H9 (cell line): Measurements from ENCODE around the gene GAN. TPM values are rescaled to one million over a fixed set of nuclear protein-coding genes. Genes with fewer than 3 reads are reported as not detected.

Experiments
- DNase-seq: peaks from one replicate; pipeline ENCODE4 v3.0.0-alpha.2; 2017
- H2AFZ ChIP-seq: one replicate; pipeline ENCODE4 v1.6.1; 2013; ENCODE audit warnings: mild to moderate bottlenecking, low read length, control low read depth, moderate library complexity
- H2AK5ac ChIP-seq: 2 replicates; pipeline ENCODE4 v1.6.1; 2013; ENCODE audit warnings: low read length, control low read depth, mixed read lengths; ENCODE audit not compliant: insufficient read length
- H2BK120ac ChIP-seq: one replicate; pipeline ENCODE4 v1.6.1; 2013; ENCODE audit warnings: low read depth, mild to moderate bottlenecking, low read length, control low read depth, inconsistent platforms; ENCODE audit not compliant: poor library complexity, severe bottlenecking
- H2BK12ac ChIP-seq: 2 replicates; pipeline ENCODE4 v1.6.1; 2013; ENCODE audit warnings: low read length, control low read depth, mixed read lengths, low read depth; ENCODE audit not compliant: insufficient read length
- H2BK15ac ChIP-seq: 2 replicates; pipeline ENCODE4 v1.6.1; 2013; ENCODE audit warnings: low read depth, low read length, control low read depth
- H2BK20ac ChIP-seq: one replicate; pipeline ENCODE4 v1.6.1; 2013; ENCODE audit warnings: low read depth, mild to moderate bottlenecking, low read length, control low read depth, inconsistent platforms; ENCODE audit not compliant: poor library complexity, severe bottlenecking
- H2BK5ac ChIP-seq: 2 replicates; pipeline ENCODE4 v1.6.1; 2013; ENCODE audit warnings: low read length, control low read depth, mixed read lengths; ENCODE audit not compliant: insufficient read length
- H3K14ac ChIP-seq: 2 replicates; pipeline ENCODE4 v1.6.1; 2013; ENCODE audit warnings: low read length, control low read depth; ENCODE audit not compliant: insufficient read depth
- H3K18ac ChIP-seq: 2 replicates; pipeline ENCODE4 v1.6.1; 2013; ENCODE audit warnings: low read depth, mild to moderate bottlenecking, mixed read lengths, low read length, control low read depth; ENCODE audit not compliant: insufficient read length
- H3K23ac ChIP-seq: 2 replicates; pipeline ENCODE4 v1.6.1; 2013; ENCODE audit warnings: low read length, control low read depth, mixed read lengths, low read depth; ENCODE audit not compliant: insufficient read length
- H3K23me2 ChIP-seq: 2 replicates; pipeline ENCODE4 v1.6.1; 2013; ENCODE audit warnings: low read depth, mild to moderate bottlenecking, mixed read lengths, low read length, control low read depth; ENCODE audit not compliant: insufficient read length, poor library complexity, severe bottlenecking
- H3K27ac ChIP-seq: 2 replicates; pipeline ENCODE4 v1.5.1; 2013; ENCODE audit warnings: low read length, control low read depth, mixed read lengths, low read depth; ENCODE audit not compliant: insufficient read length
- H3K27me3 ChIP-seq: 2 replicates; pipeline ENCODE4 v1.6.1; 2013; ENCODE audit warnings: low read length, control low read depth, inconsistent platforms; ENCODE audit not compliant: insufficient read depth
- H3K4ac ChIP-seq: 2 replicates; pipeline ENCODE4 v1.6.1; 2013; ENCODE audit warnings: low read depth, mild to moderate bottlenecking, control low read depth, inconsistent platforms, low read length, moderate library complexity
- H3K4me1 ChIP-seq: 2 replicates; pipeline ENCODE4 v1.6.1; 2013; ENCODE audit warnings: low read length, control low read depth, inconsistent platforms; ENCODE audit not compliant: insufficient read depth
- H3K4me2 ChIP-seq: 2 replicates; pipeline ENCODE4 v1.6.1; 2013; ENCODE audit warnings: low read length, control low read depth, mixed read lengths; ENCODE audit not compliant: insufficient read length, insufficient read depth
- H3K56ac ChIP-seq: 2 replicates; pipeline ENCODE4 v1.6.1; 2013; ENCODE audit warnings: low read depth, mild to moderate bottlenecking, mixed read lengths, low read length, control low read depth; ENCODE audit not compliant: insufficient read length
- H3K79me1 ChIP-seq: 2 replicates; pipeline ENCODE4 v1.6.1; 2013; ENCODE audit warnings: low read depth, mild to moderate bottlenecking, moderate library complexity, low read length, control low read depth, inconsistent platforms; ENCODE audit not compliant: insufficient read depth, poor library complexity, severe bottlenecking
- H3K79me2 ChIP-seq: 2 replicates; pipeline ENCODE4 v1.6.1; 2013; ENCODE audit warnings: low read length, control low read depth, inconsistent platforms; ENCODE audit not compliant: insufficient read depth
- H3K9ac ChIP-seq: 2 replicates; pipeline ENCODE4 v1.6.1; 2013; ENCODE audit warnings: low read length, control low read depth, mixed read lengths; ENCODE audit not compliant: insufficient read length; ENCODE audit errors: extremely low read depth
- H3K9me3 ChIP-seq: one replicate; pipeline ENCODE4 v1.6.1; 2013; ENCODE audit warnings: low read depth, low read length, inconsistent platforms; ENCODE audit not compliant: control insufficient read depth
- H3T11ph ChIP-seq: one replicate; pipeline ENCODE4 v1.6.1; 2013; ENCODE audit warnings: mild to moderate bottlenecking, low read length, control low read depth, inconsistent platforms
- H4K20me1 ChIP-seq: one replicate; pipeline ENCODE4 v1.6.1; 2013; ENCODE audit not compliant: control insufficient read depth, insufficient read length, insufficient read depth
- H4K5ac ChIP-seq: 2 replicates; pipeline ENCODE4 v1.6.1; 2013; ENCODE audit warnings: low read depth, mild to moderate bottlenecking, mixed read lengths, low read length, control low read depth; ENCODE audit not compliant: insufficient read length
- H4K8ac ChIP-seq: replicated peaks from 2 replicates; pipeline ENCODE4 v1.6.1; 2013; ENCODE audit warnings: low read length, control low read depth, mixed read lengths, low read depth; ENCODE audit not compliant: insufficient read length
- H4K91ac ChIP-seq: 2 replicates; pipeline ENCODE4 v1.6.1; 2013; ENCODE audit warnings: low read depth, mild to moderate bottlenecking, moderate library complexity, mixed read lengths, low read length, control low read depth; ENCODE audit not compliant: insufficient read length
- H3K27ac Mint-ChIP-seq, 3 experiments: 2 replicates in 2 of 3; 3 replicates in 1 of 3; pipeline ENCODE4 v1.8.0; 2020 to 2021; ENCODE audit warnings: mixed read lengths in 3 of 3, mild to moderate bottlenecking in 1 of 3, moderate library complexity in 1 of 3
- H3K27me3 Mint-ChIP-seq: 2 replicates; pipeline ENCODE4 v1.8.0; 2021; ENCODE audit warnings: low read depth, mild to moderate bottlenecking, moderate library complexity, mixed read lengths
- H3K36me3 Mint-ChIP-seq, 3 experiments: 2 replicates in 2 of 3; 3 replicates in 1 of 3; pipeline ENCODE4 v1.8.0; 2020 to 2021; ENCODE audit warnings: low read depth in 3 of 3, mixed read lengths in 3 of 3; ENCODE audit not compliant: insufficient read depth in 1 of 3
- H3K4me1 Mint-ChIP-seq, 2 experiments: 2 replicates each; pipeline ENCODE4 v1.8.0; 2020; ENCODE audit warnings: mixed read lengths in 2 of 2
- H3K4me3 Mint-ChIP-seq, 2 experiments: 2 replicates in 1 of 2; 3 replicates in 1 of 2; pipeline ENCODE4 v1.8.0; 2020 to 2021; ENCODE audit warnings: mild to moderate bottlenecking in 2 of 2, mixed read lengths in 2 of 2, moderate library complexity in 1 of 2
- H3K9me3 Mint-ChIP-seq, 2 experiments: 2 replicates in 1 of 2; 3 replicates in 1 of 2; pipeline ENCODE4 v1.8.0; 2020; ENCODE audit warnings: mild to moderate bottlenecking in 2 of 2, mixed read lengths in 2 of 2, moderate library complexity in 1 of 2
- CTCF ChIP-seq: fragments of 200-600 bp; sonication (generic); conservative IDR thresholded peaks from 3 replicates; pipeline ENCODE4 v1.8.0; 2021; ENCODE audit warnings: antibody characterized with exemption, mild to moderate bottlenecking
- WGBS: extraction: QIAGEN DNeasy Blood & Tissue Kit; methylation state at CpG from one replicate; pipeline ENCODE4 v1.1.7; 2013; ENCODE audit warnings: missing lambda C conversion rate, low lambda C conversion rate, mixed read lengths; ENCODE audit not compliant: insufficient read length; ENCODE audit errors: extremely low coverage; 5-methylcytosine and 5-hydroxymethylcytosine counted together
- total RNA-seq: library from RNA; stranded (reverse); gene quantifications from 2 replicates; pipeline ENCODE4 v1.2.1, GENCODE V29; 2021

The GAN gene
- total RNA-seq, 1 experiment from 2014 or later: 20.9 TPM

- no peak for TF ChIP-seq CTCF
- H2BK12ac ChIP-seq: no peak overlapping the region
- no peaks in the 10 kb centered on the region for H4K20me1 ChIP-seq
- no peak overlapping the region for H2BK120ac ChIP-seq
- H3K4ac ChIP-seq: no peak overlapping the region
- no peak overlapping the region for H3K23ac ChIP-seq
- Mint-ChIP-seq H3K9me3 (no peaks in the 10 kb centered on the region), H3K36me3 (peaks cover 4 to 31% (median 23%) of the 10 kb centered on the region in 3 experiments; a peak in 6 of 7 replicates), H3K4me1 (peaks cover 16 to 31% of the 10 kb centered on the region in 2 experiments), H3K27ac (no peak overlapping the region; a peak in 3 of 7 replicates), H3K27me3 (no peaks in the 10 kb centered on the region), H3K4me3 (no peak overlapping the region)
- no peak overlapping the region for H3T11ph ChIP-seq
- no peak overlapping the region for H3K4me2 ChIP-seq
- no peaks in the 10 kb centered on the region for H3K9me3 ChIP-seq
- no peaks in the 10 kb centered on the region for H3K27me3 ChIP-seq
- H2AK5ac ChIP-seq: no peak overlapping the region
- H3K27ac ChIP-seq: no peak overlapping the region
- no peak overlapping the region; the same call in 1 of the 2 replicates for H3K14ac ChIP-seq
- no peak overlapping the region for H2BK15ac ChIP-seq
- H3K79me2 ChIP-seq: no peaks in the 10 kb centered on the region
- DNase-seq: no peak
- H3K79me1 ChIP-seq: no peaks in the 10 kb centered on the region
- no peak overlapping the region for H3K18ac ChIP-seq
- H3K4me1 ChIP-seq: peaks cover 2% of the 10 kb centered on the region; the same call in 1 of the 2 replicates
- H3K9ac ChIP-seq: no peak overlapping the region
- no peak overlapping the region for H2AFZ ChIP-seq
- no peak overlapping the region for H4K8ac ChIP-seq
- no peaks in the 10 kb centered on the region for H3K23me2 ChIP-seq
- no peak overlapping the region for H3K56ac ChIP-seq
- H4K91ac ChIP-seq: no peak overlapping the region
- no peak overlapping the region for H2BK5ac ChIP-seq
- no CpG with 5 or more reads among the region's 14 CpGs for WGBS
- H2BK20ac ChIP-seq: no peak overlapping the region
- no peak overlapping the region for H4K5ac ChIP-seq
These were observed 73.6 kb downstream of the GAN start for GRCh38 chr16:81388357-81388756.
